GM18519 (cell line): ENCODE data around the gene PLEKHB2.
"Not testable (repeated sequence)": the region's sequence is repeated elsewhere in the genome, so short reads cannot be mapped to it uniquely, and the experiment has no call there.

Experiments used
- ATAC-seq: cut with Tn5 transposase; IDR thresholded peaks from one replicate; pipeline ENCODE4 v1.9.1; 2021; ENCODE audit warnings: mild to moderate bottlenecking, moderate library complexity; ENCODE audit not compliant: unreplicated experiment, low FRiP score

PLEKHB2 gene

DNA sequence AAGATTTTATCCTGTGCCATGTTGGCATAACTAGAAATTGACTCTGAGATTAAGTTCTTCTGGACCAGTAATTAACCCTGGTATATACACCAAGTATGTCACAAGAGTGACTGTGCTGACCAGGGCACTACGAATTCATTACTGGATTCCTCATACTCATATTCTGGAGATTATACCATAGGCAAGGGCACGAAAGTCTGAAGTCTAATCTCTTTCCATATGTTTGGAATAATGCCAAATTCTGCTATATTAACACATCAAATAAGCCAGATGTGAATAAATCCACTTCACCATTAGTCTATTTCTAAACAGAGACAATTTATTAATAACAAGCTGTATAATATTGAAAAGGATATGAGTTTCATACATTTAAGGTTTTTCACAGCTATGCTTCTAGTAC, 91.0 kb downstream of the PLEKHB2 start:
- not testable (repeated sequence) for ATAC-seq
